Stimulated activated CD4-positive, alpha-beta T cell treated with anti-CD3 and anti-CD28 coated beads, Interleukin-2, amount 100 ng/mL, for 24 hours (primary cell): Measurements from ENCODE around the gene AIM2.
A peak's percentile ranks its signal among the peaks of the same experiment; 100 is the strongest.

Experiments
- DNase-seq, 2 donors: peaks; one replicate each; pipeline ENCODE4 v3.0.0-alpha.2; 2020

The AIM2 gene

DNA sequence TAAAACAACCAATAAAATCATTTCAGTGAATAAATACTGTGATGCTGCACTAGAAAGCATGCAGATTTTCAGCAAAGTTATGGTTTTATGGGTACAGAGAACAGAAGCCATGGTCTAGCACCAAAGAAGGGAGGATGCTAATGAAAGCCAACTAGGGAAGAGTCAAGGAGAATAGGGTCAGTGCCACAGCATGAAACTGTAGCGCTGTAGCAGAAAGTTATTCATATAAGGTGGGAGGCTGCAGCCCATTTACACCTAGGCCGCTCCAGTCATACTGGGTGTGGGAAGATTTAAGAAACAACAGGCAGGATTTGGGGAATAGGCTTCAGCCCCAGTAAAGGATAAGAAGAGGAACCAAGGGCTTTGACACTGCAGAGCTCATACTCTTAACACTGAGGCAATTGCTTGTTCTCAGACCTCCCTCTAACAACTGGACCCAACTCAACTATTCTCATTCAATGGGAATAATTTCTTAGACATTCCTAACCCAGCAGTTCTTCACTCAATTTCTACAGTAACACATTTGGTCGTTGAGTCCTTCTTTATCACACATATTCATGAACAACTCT lies 62.5 kb downstream of the AIM2 start:
- no peak for DNase-seq

DNA sequence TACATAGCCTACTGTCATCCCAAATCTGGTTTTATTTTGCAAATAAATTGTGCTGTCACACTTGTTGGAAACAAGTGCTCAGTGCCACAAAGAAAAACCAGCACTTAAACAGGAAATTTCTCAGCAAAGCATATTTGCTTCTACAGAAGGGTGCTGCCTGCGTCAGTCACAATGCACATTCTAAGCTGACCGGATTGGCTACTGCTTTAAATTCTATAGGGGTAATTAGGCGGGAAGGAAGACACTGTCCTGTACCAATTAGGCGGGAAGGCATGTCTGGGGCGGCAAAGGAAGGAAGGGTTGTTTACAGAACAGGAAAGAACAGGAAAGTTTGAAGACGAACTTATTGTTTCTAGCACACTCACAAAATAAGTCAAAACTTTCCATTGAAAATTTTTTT lies 64.1 kb downstream of the AIM2 start:
- peak; percentile 61 to 64 for DNase-seq
